RPMI7951 (cell line): ENCODE measurements around the gene PLXDC1. TPM values are rescaled to one million over a fixed set of nuclear protein-coding genes. Genes with fewer than 3 reads are reported as not detected.
"Not testable (repeated sequence)": the region's sequence is repeated elsewhere in the genome, so short reads cannot be mapped to it uniquely, and the experiment has no call there.

Experiments used
- DNase-seq: peaks from one replicate; pipeline ENCODE4 v3.0.0-alpha.2; 2012; ENCODE audit warnings: low read depth
- total RNA-seq: library from RNA; depleted of rRNA; stranded (reverse); fragments of >200 nt; shearing (Covaris generic); gene quantifications from 2 replicates; pipeline ENCODE4 v1.2.3, GENCODE V29; 2014

The PLXDC1 gene
- total RNA-seq, 1 experiment from 2014 or later = 4.2 TPM

GRCh38 chr17:39125143-39125875, 26.1 kb downstream of the PLXDC1 start:
- DNase-seq = no peak

GRCh38 chr17:39123627-39124026, 27.8 kb downstream of the PLXDC1 start:
- DNase-seq = peak; percentile 34

GRCh38 chr17:39122991-39123390, 28.4 kb downstream of the PLXDC1 start:
- no peak for DNase-seq

GRCh38 chr17:39121919-39122318, 29.5 kb downstream of the PLXDC1 start:
- DNase-seq = not testable (repeated sequence)

GRCh38 chr17:39118674-39119419, 32.6 kb downstream of the PLXDC1 start:
- DNase-seq = no peak

- DNase-seq = no peak
Observed at GRCh38 chr17:39116224-39116623, 35.2 kb downstream of the PLXDC1 start.

GRCh38 chr17:39115135-39115534, 36.3 kb downstream of the PLXDC1 start:
- peak; percentile 36 for DNase-seq

GRCh38 chr17:39114723-39115122, 36.7 kb downstream of the PLXDC1 start:
- no peak for DNase-seq

GRCh38 chr17:39113871-39114270, 37.6 kb downstream of the PLXDC1 start:
- no peak for DNase-seq

GRCh38 chr17:39110435-39111136, 40.9 kb downstream of the PLXDC1 start:
- no peak for DNase-seq

- DNase-seq = no peak
Observed at GRCh38 chr17:39108461-39109375, 42.7 kb downstream of the PLXDC1 start.

- DNase-seq = no peak
Observed at GRCh38 chr17:39107973-39108372, 43.5 kb downstream of the PLXDC1 start.

- no peak for DNase-seq
Observed at GRCh38 chr17:39107155-39107554, 44.3 kb downstream of the PLXDC1 start.

GRCh38 chr17:39105705-39106104, 45.7 kb downstream of the PLXDC1 start:
- no peak for DNase-seq

- no peak for DNase-seq
Observed at GRCh38 chr17:39104657-39105056, 46.8 kb downstream of the PLXDC1 start.

- peak; percentile 29 for DNase-seq
Observed at GRCh38 chr17:39104046-39104445, 47.4 kb downstream of the PLXDC1 start.

- no peak for DNase-seq
Observed at GRCh38 chr17:39101091-39101490, 50.3 kb downstream of the PLXDC1 start.

GRCh38 chr17:39100530-39100929, 50.9 kb downstream of the PLXDC1 start:
- DNase-seq = no peak

- DNase-seq = peak; percentile 89
Observed at GRCh38 chr17:39099663-39100286, 51.7 kb downstream of the PLXDC1 start.

- no peak for DNase-seq
Observed at GRCh38 chr17:39098588-39098987, 52.8 kb downstream of the PLXDC1 start.

GRCh38 chr17:39097537-39097936, 53.9 kb downstream of the PLXDC1 start:
- no peak for DNase-seq
